Loucy (cell line): ENCODE data around the gene CAPZA1.

ENCODE experiments used
- H2AFZ ChIP-seq: fragments of 200-600 bp; sonication (generic); 2 replicates; pipeline ENCODE4 v1.6.0; 2016; ENCODE audit warnings: antibody characterized with exemption, mild to moderate bottlenecking, low read length, moderate library complexity
- H3F3A ChIP-seq: fragments of 200-600 bp; 2 replicates; pipeline ENCODE4 v1.6.0; 2016; ENCODE audit warnings: antibody characterized with exemption, low read depth, mild to moderate bottlenecking
- H3K27me3 ChIP-seq: fragments of 200-600 bp; sonication (generic); 2 replicates; pipeline ENCODE4 v1.6.1; 2014; ENCODE audit warnings: low read length, mild to moderate bottlenecking; ENCODE audit not compliant: insufficient read depth, poor library complexity, severe bottlenecking
- H3K36me3 ChIP-seq: fragments of 200-600 bp; sonication (generic); 2 replicates; pipeline ENCODE4 v1.6.1; 2016; ENCODE audit warnings: low read length; ENCODE audit not compliant: insufficient read depth
- H3K4me1 ChIP-seq: fragments of 200-600 bp; sonication (generic); 2 replicates; pipeline ENCODE4 v1.5.1; 2014; ENCODE audit warnings: low read length, mild to moderate bottlenecking; ENCODE audit not compliant: insufficient read depth, poor library complexity, severe bottlenecking
- H3K4me2 ChIP-seq: fragments of 200-600 bp; sonication (generic); 2 replicates; pipeline ENCODE4 v1.6.0; 2014; ENCODE audit warnings: antibody characterized with exemption, low read length, low read depth, mild to moderate bottlenecking; ENCODE audit not compliant: poor library complexity, severe bottlenecking
- H3K4me3 ChIP-seq: fragments of 200-600 bp; sonication (generic); 2 replicates; pipeline ENCODE4 v1.5.1; 2014; ENCODE audit warnings: low read length, mild to moderate bottlenecking, mixed read lengths; ENCODE audit not compliant: poor library complexity, severe bottlenecking
- H3K79me2 ChIP-seq: fragments of 200-600 bp; sonication (generic); 2 replicates; pipeline ENCODE4 v1.6.1; 2014; ENCODE audit warnings: low read length; ENCODE audit not compliant: insufficient read depth
- H3K9ac ChIP-seq: fragments of 200-600 bp; sonication (generic); 2 replicates; pipeline ENCODE4 v1.6.0; 2014; ENCODE audit warnings: mild to moderate bottlenecking, low read depth, low read length, moderate library complexity; ENCODE audit not compliant: poor library complexity, severe bottlenecking
- H3K9me2 ChIP-seq: fragments of 200-600 bp; sonication (generic); replicated peaks from 2 replicates; pipeline ENCODE4 v1.6.1; 2016; ENCODE audit warnings: low read depth, low read length, mixed read lengths
- H3K9me3 ChIP-seq: fragments of 200-600 bp; sonication (generic); 2 replicates; pipeline ENCODE4 v1.6.1; 2014; ENCODE audit warnings: mild to moderate bottlenecking, antibody characterized with exemption, low read length, low read depth; ENCODE audit not compliant: insufficient read depth
- H4K20me1 ChIP-seq: fragments of 200-600 bp; sonication (generic); 2 replicates; pipeline ENCODE4 v1.6.0; 2014; ENCODE audit warnings: antibody characterized with exemption, low read length, mild to moderate bottlenecking; ENCODE audit not compliant: insufficient read depth, poor library complexity, severe bottlenecking
- CTCF ChIP-seq: fragments of 200-600 bp; sonication (generic); conservative IDR thresholded peaks from 2 replicates; pipeline ENCODE4 v1.5.1; 2014; ENCODE audit warnings: mild to moderate bottlenecking, antibody characterized with exemption, low read length
- EZH2phosphoT487 ChIP-seq: fragments of 200-600 bp; IDR thresholded peaks from 2 replicates; pipeline ENCODE4 v1.6.1; 2018; ENCODE audit warnings: antibody characterized with exemption, mild to moderate bottlenecking, moderate library complexity, borderline replicate concordance

The CAPZA1 gene

DNA sequence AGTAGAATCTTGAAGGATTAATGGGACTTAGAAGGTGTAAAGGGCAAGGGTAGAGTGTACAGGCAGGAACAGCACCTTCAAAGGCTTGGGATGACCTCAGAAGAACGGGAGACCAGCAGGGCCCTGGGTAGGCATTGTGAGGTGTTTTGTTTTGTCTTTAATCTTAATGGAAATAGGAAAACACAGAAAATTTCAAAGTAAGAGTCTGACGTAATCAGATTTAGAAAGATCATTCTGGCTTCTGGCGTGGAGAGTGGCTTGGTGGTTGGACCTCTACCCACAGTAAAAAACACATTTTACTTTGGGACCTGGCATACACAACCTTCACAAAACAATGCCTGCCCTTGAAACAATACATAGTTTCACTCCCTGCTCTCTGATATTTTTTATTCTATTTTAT, 59.0 kb downstream of the CAPZA1 start:
- Histone ChIP-seq H2AFZ (no peak overlapping the region), H3K9ac (peak overlapping the region; percentile 16), H3K27me3 (no peaks in the 10 kb centered on the region), H3K9me3 (no peaks in the 10 kb centered on the region), H3K9me2 (no peaks in the 10 kb centered on the region), H3K4me2 (peak overlapping the region; percentile 94), H3K4me3 (peak overlapping the region; percentile 15), H3K36me3 (no peaks in the 10 kb centered on the region), H3K4me1 (peaks cover 43% of the 10 kb centered on the region), H4K20me1 (peaks cover 20% of the 10 kb centered on the region), H3F3A (0 out of 2 replicates have a peak, but pooled peaks cover 3% of the 10 kb centered on the region), H3K79me2 (peaks cover 47% of the 10 kb centered on the region)
- TF ChIP-seq CTCF (no peak), EZH2phosphoT487 (no peak)

DNA sequence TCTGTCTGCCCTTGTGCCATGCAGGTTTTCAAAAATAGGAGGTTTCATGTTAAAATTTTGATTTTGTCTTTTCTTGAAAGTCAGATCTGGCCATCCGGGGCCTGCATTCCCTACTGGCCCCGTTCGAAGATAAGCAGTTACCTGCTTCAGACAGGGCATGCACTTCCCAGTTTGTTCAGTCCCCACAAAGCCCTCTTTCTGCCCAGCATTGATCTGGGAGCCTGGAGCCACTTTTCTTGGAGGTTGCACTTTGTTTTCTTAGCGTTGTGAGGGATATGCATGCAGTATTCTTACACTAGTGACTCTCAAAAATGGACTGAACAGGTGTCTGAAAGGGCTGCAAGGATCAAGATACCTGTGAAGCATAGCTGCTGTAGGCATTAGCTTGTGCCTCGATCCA, 66.3 kb downstream of the CAPZA1 start:
- Histone ChIP-seq H4K20me1 (peaks cover 3% of the 10 kb centered on the region), H3K9ac (no peak overlapping the region)

GRCh38 chr1:112686417-112686816, 66.8 kb downstream of the CAPZA1 start:
- H2AFZ ChIP-seq: no peak overlapping the region
- no peaks in the 10 kb centered on the region for H3K9me2 ChIP-seq
- H3K79me2 ChIP-seq: peaks cover 9% of the 10 kb centered on the region; the same call in 1 of the 2 replicates
- H3K4me3 ChIP-seq: no peak overlapping the region
- H3K9ac ChIP-seq: no peak overlapping the region
- H3K4me2 ChIP-seq: no peak overlapping the region
- no peaks in the 10 kb centered on the region for H3K27me3 ChIP-seq
- peaks cover 3% of the 10 kb centered on the region for H4K20me1 ChIP-seq
- TF ChIP-seq CTCF (no peak), EZH2phosphoT487 (no peak)
- no peaks in the 10 kb centered on the region for H3K4me1 ChIP-seq
- H3F3A ChIP-seq: no peaks in the 10 kb centered on the region
- no peaks in the 10 kb centered on the region for H3K9me3 ChIP-seq
- peaks cover 15% of the 10 kb centered on the region; the same call in 1 of the 2 replicates for H3K36me3 ChIP-seq

More for the DNA sequence above, 66.3 kb downstream of the CAPZA1 start:
- Histone ChIP-seq H3K9me3 (no peaks in the 10 kb centered on the region), H3K79me2 (peaks cover 9% of the 10 kb centered on the region; the same call in 1 of the 2 replicates), H2AFZ (no peak overlapping the region), H3K36me3 (peaks cover 14% of the 10 kb centered on the region; the same call in 1 of the 2 replicates), H3K4me3 (no peak overlapping the region), H3K4me2 (no peak overlapping the region), H3K27me3 (no peaks in the 10 kb centered on the region), H3K4me1 (no peaks in the 10 kb centered on the region), H3K9me2 (no peaks in the 10 kb centered on the region), H3F3A (no peaks in the 10 kb centered on the region)
- TF ChIP-seq EZH2phosphoT487 (no peak), CTCF (no peak)
